ENCODE data around the gene SLC9B2. TPM values are rescaled to one million over a fixed set of nuclear protein-coding genes. Genes with fewer than 3 reads are reported as not detected.

SLC9B2 gene
- total and polyA plus RNA-seq, 5 donors from 2014 or later: 9.7 to 24.1 (median 14.2) TPM

DNA sequence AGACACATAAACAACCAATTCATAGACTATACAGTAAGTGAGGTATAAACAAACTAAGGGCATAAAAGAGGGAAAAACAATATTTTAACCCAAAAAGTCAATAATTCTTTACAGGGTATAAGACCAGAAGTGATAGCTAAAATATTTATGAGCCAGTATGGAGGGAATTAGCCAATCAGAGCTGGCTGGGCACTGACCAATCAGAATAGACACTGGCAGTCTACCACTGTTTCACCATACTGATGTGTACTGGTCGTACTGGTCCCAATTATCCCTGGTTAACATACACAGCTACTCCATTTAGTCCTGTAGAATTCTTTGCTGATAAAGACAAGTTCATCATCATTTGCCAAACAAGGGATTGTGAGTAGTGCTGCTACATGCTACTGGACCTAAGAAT lies 47.3 kb downstream of the SLC9B2 start:
- Mint-ChIP-seq H3K4me3 (no peak overlapping the region), H3K27me3 (no peaks in the 10 kb centered on the region), H3K9me3 (no peaks in the 10 kb centered on the region), H3K27ac (no peak overlapping the region), H3K36me3 (peaks cover 23% of the 10 kb centered on the region), H3K4me1 (peaks cover 0 to 17% (median 5%) of the 10 kb centered on the region in 4 donors)
- Histone ChIP-seq H3K9me3 (ENCODE audit: control insufficient read depth in 2 of 2, low read length in 2 of 2) (no peaks in the 10 kb centered on the region), H3K27ac (ENCODE audit: insufficient read depth, low read length, poor library complexity, severe bottlenecking) (no peak overlapping the region), H3K4me1 (ENCODE audit: control insufficient read depth, insufficient read depth, low read length, poor library complexity, severe bottlenecking) (no peaks in the 10 kb centered on the region), H3K4me3 (ENCODE audit: low read depth, low read length) (no peak overlapping the region), H3K27me3 (ENCODE audit: control insufficient read depth, insufficient read depth, low read length) (no peaks in the 10 kb centered on the region), H3K36me3 (ENCODE audit: control insufficient read depth, insufficient read depth, low read length) (peaks cover 3% of the 10 kb centered on the region)
- DNase-seq (no peak), ATAC-seq (ENCODE audit: low read depth in 2 of 2) (no peak)

DNA sequence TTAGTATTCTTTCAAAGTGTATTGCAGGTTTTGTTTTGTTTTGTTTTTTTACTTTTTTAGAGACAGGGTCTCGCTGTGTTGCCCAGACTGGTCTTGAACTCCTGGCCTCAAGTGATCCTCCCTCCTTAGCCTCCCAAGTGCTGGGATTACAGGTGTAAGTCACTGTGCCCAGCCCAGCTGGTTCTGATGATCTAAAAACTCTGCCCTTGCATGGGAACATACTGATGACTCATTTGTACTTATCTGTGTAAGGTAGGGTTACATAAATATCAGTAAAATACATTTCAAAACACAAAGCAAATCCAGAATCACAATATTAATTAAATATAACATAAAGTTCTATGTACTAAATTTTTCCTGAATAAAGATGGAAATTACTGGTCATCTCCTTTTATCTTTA lies 49.7 kb downstream of the SLC9B2 start:
- no peak overlapping the region for H3K4me3 ChIP-seq (ENCODE audit: low read depth, low read length)
- H3K27me3 Mint-ChIP-seq: no peaks in the 10 kb centered on the region
- H3K4me3 Mint-ChIP-seq: no peak overlapping the region
- no peaks in the 10 kb centered on the region for H3K27me3 ChIP-seq (ENCODE audit: control insufficient read depth, insufficient read depth, low read length)
- H3K4me1 Mint-ChIP-seq: peaks cover 0 to 2% (median 0%) of the 10 kb centered on the region in 4 donors
- DNase-seq: no peak
- H3K9me3 Mint-ChIP-seq: no peaks in the 10 kb centered on the region
- H3K36me3 Mint-ChIP-seq: peaks cover 28% of the 10 kb centered on the region
- H3K4me1 ChIP-seq (ENCODE audit: control insufficient read depth, insufficient read depth, low read length, poor library complexity, severe bottlenecking): no peaks in the 10 kb centered on the region
- ATAC-seq (ENCODE audit: low read depth in 2 of 2): no peak
- H3K36me3 ChIP-seq (ENCODE audit: control insufficient read depth, insufficient read depth, low read length): peaks cover 3% of the 10 kb centered on the region
- H3K27ac Mint-ChIP-seq: no peak overlapping the region
- H3K27ac ChIP-seq (ENCODE audit: insufficient read depth, low read length, poor library complexity, severe bottlenecking): no peak overlapping the region
- no peaks in the 10 kb centered on the region for H3K9me3 ChIP-seq (ENCODE audit: control insufficient read depth in 2 of 2, low read length in 2 of 2)

DNA sequence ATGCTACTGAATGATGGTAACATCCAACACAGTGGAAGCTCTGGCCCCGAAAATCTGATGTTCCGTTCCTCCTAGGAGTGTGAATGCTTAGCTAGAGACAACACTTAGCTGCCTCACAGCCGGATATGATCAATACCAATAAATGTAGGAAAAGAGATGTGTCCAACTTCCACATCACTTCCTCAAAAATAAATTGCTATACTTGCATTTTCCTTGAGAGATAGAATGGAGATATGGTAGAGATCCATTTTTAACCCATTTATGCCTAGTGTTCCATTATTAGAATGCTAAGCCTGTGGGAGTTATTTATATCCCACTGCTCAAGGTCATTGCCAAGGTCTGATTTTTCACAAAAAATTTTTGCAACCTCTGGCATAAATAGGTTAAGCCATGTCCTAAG lies 51.6 kb downstream of the SLC9B2 start:
- Histone ChIP-seq H3K27me3 (ENCODE audit: control insufficient read depth, insufficient read depth, low read length) (no peaks in the 10 kb centered on the region), H3K4me1 (ENCODE audit: control insufficient read depth, insufficient read depth, low read length, poor library complexity, severe bottlenecking) (peaks cover 4% of the 10 kb centered on the region), H3K4me3 (ENCODE audit: low read depth, low read length) (no peak overlapping the region), H3K9me3 (ENCODE audit: control insufficient read depth in 2 of 2, low read length in 2 of 2) (no peaks in the 10 kb centered on the region), H3K36me3 (ENCODE audit: control insufficient read depth, insufficient read depth, low read length) (peaks cover 3% of the 10 kb centered on the region), H3K27ac (ENCODE audit: insufficient read depth, low read length, poor library complexity, severe bottlenecking) (no peak overlapping the region)
- Mint-ChIP-seq H3K9me3 (no peaks in the 10 kb centered on the region), H3K27ac (no peak overlapping the region), H3K4me3 (no peak overlapping the region), H3K4me1 (peaks cover 0 to 9% (median 1%) of the 10 kb centered on the region in 4 donors), H3K27me3 (no peaks in the 10 kb centered on the region), H3K36me3 (peaks cover 19% of the 10 kb centered on the region)
- DNase-seq: no peak
- no peak for ATAC-seq (ENCODE audit: low read depth in 2 of 2)

DNA sequence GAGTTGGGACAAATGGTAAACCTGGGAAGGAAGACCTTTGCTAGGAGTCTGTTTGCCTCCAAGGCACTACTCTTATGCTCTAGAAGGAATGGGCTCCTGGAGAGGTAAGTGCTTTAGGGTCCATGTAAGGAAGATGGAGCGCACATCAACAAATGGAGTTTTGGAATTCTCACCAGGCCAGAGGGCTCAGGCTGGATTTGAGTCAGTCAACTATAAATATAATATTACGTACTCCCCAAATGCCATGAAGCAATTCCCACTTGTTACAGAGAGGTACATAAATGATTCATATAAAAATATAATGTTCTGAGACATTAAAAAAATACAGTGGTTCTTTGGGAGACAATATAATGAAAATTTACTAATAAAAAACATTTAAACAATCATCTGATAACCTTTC lies 55.4 kb downstream of the SLC9B2 start:
- DNase-seq: no peak
- Mint-ChIP-seq H3K27ac (peak overlapping the region in 1 of 3 donors; percentile 98), H3K36me3 (peaks cover 13% of the 10 kb centered on the region), H3K27me3 (no peaks in the 10 kb centered on the region), H3K4me3 (no peak overlapping the region), H3K4me1 (peaks cover 9 to 28% (median 13%) of the 10 kb centered on the region in 4 donors), H3K9me3 (no peaks in the 10 kb centered on the region)
- Histone ChIP-seq H3K27me3 (ENCODE audit: control insufficient read depth, insufficient read depth, low read length) (no peaks in the 10 kb centered on the region), H3K27ac (ENCODE audit: insufficient read depth, low read length, poor library complexity, severe bottlenecking) (no peak overlapping the region), H3K4me3 (ENCODE audit: low read depth, low read length) (no peak overlapping the region), H3K36me3 (ENCODE audit: control insufficient read depth, insufficient read depth, low read length) (peaks cover 3% of the 10 kb centered on the region), H3K9me3 (ENCODE audit: control insufficient read depth in 2 of 2, low read length in 2 of 2) (no peaks in the 10 kb centered on the region), H3K4me1 (ENCODE audit: control insufficient read depth, insufficient read depth, low read length, poor library complexity, severe bottlenecking) (peaks cover 16% of the 10 kb centered on the region)
- no peak for ATAC-seq (ENCODE audit: low read depth in 2 of 2)

DNA sequence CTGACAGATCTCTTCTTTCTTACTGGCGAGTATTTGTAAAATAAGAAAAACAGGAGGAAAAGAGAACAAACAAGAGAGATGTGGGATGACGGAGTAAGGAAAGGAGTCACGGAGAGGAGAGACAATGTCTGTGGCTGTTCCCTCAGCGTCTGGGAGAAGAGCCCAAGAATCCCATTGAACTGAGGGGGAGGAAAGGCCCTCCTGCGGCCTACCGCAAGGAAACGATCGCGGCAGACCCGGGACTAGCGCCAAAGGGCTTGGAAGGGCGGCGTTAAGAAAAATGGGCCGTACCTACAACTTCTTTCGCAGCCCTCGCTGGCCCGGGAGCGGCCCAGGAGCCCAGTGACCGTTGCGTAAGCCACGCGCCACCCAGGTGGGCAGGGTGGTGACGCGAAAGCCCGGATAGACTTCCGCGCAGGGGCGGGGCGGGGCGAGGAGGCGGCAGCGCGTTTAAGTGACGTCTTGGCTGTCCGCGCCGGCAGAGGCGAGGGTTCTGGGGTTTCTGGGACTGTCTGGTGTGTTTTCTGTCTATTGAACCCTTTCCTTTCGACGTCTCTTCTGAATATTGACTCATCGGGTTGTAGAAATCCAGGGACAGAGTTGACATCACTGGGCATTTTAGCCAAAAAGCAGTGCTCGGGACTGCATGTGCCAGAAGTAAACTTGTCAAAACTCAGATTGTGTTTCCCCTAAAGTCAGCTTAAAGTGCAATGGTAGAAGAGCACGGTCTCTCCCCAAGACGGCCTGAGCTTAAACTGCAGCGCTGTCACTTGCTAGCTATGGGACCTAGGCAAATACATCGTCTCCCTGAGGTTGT lies 57.0 kb downstream of the SLC9B2 start, which contains the start of gene SLC9B1:
Gene SLC9B1 (minus strand): TSS at position 398 of the 817 bp plus-strand sequence. CDS start 27,994 bp downstream, outside the sequence.
- H3K9me3 ChIP-seq (ENCODE audit: control insufficient read depth in 2 of 2, low read length in 2 of 2): no peaks in the 10 kb centered on the region
- peak; percentile 97 to 98 for ATAC-seq (ENCODE audit: low read depth in 2 of 2)
- Mint-ChIP-seq H3K4me3 (peak within 1 kb of the TSS in 3 of 4 donors; percentile 90 to 92 (median 90)), H3K36me3 (peaks cover 6% of the 10 kb centered on the region), H3K9me3 (no peaks in the 10 kb centered on the region), H3K27me3 (no peaks in the 10 kb centered on the region), H3K27ac (peak within 1 kb of the TSS in 2 of 3 donors; percentile 97 to 98), H3K4me1 (peaks cover 9 to 28% (median 12%) of the 10 kb centered on the region in 4 donors)
- no peaks in the 10 kb centered on the region for H3K27me3 ChIP-seq (ENCODE audit: control insufficient read depth, insufficient read depth, low read length)
- peak; percentile 91 to 97 (median 93) for DNase-seq
- peak within 1 kb of the TSS; percentile 91 for H3K4me3 ChIP-seq (ENCODE audit: low read depth, low read length)
- H3K36me3 ChIP-seq (ENCODE audit: control insufficient read depth, insufficient read depth, low read length): no peaks in the 10 kb centered on the region
- peak within 1 kb of the TSS; percentile 91 for H3K27ac ChIP-seq (ENCODE audit: insufficient read depth, low read length, poor library complexity, severe bottlenecking)
- peaks cover 16% of the 10 kb centered on the region for H3K4me1 ChIP-seq (ENCODE audit: control insufficient read depth, insufficient read depth, low read length, poor library complexity, severe bottlenecking)

DNA sequence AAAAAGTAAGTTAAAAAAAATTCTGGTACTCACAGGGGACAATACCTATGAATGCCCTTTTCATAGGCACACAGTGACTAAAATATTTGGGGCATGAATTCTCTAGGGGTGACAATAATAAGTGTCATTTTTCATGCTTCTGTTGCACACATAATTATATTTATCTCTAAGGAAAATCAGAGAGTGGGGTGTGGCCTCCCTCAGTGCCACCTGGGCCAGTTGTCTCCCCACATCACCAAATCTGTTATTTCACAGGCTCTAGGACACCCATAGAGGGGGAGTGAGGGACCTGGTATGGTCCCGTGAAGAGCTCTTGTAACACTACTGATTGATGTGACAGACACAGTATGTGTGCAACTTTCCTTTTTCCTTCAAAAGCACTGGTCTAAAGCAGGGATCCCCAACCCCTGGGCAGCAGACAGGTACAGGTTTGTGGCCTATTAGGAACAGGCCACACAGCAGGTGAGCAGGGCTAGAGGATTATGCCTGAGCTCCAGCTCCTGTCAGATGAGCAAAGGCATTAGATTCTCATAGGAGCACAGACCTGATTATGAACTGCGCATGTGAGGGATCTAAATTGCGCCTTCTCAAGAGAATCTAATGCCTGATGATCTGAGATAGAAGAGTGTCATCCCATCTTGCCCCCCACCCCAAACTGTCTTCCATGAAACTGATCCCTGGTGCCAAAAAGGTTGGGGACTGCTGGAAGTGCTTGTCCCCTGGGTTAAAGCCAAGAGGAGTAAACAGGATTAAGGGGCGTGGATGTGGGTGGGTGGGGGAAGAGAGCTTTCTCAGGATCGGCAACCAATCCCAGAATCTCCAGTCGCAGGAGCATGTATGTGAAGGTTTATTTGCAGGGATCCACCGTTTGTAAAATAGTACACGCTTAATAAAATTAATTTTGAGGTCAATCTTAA lies 57.9 kb downstream of the SLC9B2 start:
- no peaks in the 10 kb centered on the region for H3K9me3 Mint-ChIP-seq
- Histone ChIP-seq H3K4me1 (ENCODE audit: control insufficient read depth, insufficient read depth, low read length, poor library complexity, severe bottlenecking) (peaks cover 16% of the 10 kb centered on the region), H3K27me3 (ENCODE audit: control insufficient read depth, insufficient read depth, low read length) (no peaks in the 10 kb centered on the region), H3K36me3 (ENCODE audit: control insufficient read depth, insufficient read depth, low read length) (no peaks in the 10 kb centered on the region), H3K9me3 (ENCODE audit: control insufficient read depth in 2 of 2, low read length in 2 of 2) (no peaks in the 10 kb centered on the region), H3K4me3 (ENCODE audit: low read depth, low read length) (peak overlapping the region; percentile 86), H3K27ac (ENCODE audit: insufficient read depth, low read length, poor library complexity, severe bottlenecking) (peak overlapping the region; percentile 91)
- H3K4me1 Mint-ChIP-seq: peaks cover 9 to 28% (median 12%) of the 10 kb centered on the region in 4 donors
- H3K4me3 Mint-ChIP-seq: peak overlapping the region in 3 of 4 donors; percentile 90 to 92 (median 90)
- H3K27me3 Mint-ChIP-seq: no peaks in the 10 kb centered on the region
- ATAC-seq (ENCODE audit: low read depth in 2 of 2) (no peak), DNase-seq (peak in 1 of 3 donors; percentile 28)
- H3K27ac Mint-ChIP-seq: peak overlapping the region in 2 of 3 donors; percentile 97 to 98
- no peaks in the 10 kb centered on the region for H3K36me3 Mint-ChIP-seq

DNA sequence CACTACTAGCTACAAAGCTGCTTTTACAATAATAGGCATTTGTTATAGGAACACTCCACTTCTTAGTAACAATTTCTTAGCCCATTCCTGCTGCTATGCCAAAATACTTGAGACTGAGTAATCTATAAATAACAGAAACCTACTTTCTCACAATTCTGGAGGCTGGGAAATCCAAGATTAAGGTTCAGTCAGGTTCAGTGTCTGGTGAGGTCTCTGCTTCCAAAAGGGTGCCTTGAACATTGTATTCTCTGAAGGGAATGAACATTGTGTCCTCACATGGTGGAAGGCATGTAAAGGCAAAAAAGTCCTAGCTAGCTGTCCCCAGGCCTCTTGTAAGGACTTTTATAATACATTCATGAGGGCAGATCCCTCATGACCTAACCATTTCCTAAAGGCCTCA lies 64.0 kb downstream of the SLC9B2 start:
- H3K9me3 Mint-ChIP-seq: no peaks in the 10 kb centered on the region
- Histone ChIP-seq H3K9me3 (ENCODE audit: control insufficient read depth in 2 of 2, low read length in 2 of 2) (no peaks in the 10 kb centered on the region), H3K4me1 (ENCODE audit: control insufficient read depth, insufficient read depth, low read length, poor library complexity, severe bottlenecking) (no peaks in the 10 kb centered on the region), H3K36me3 (ENCODE audit: control insufficient read depth, insufficient read depth, low read length) (no peaks in the 10 kb centered on the region), H3K27me3 (ENCODE audit: control insufficient read depth, insufficient read depth, low read length) (no peaks in the 10 kb centered on the region), H3K27ac (ENCODE audit: insufficient read depth, low read length, poor library complexity, severe bottlenecking) (no peak overlapping the region), H3K4me3 (ENCODE audit: low read depth, low read length) (no peak overlapping the region)
- peaks cover 0 to 2% (median 0%) of the 10 kb centered on the region in 4 donors for H3K4me1 Mint-ChIP-seq
- no peak for DNase-seq
- no peaks in the 10 kb centered on the region for H3K36me3 Mint-ChIP-seq
- ATAC-seq (ENCODE audit: low read depth in 2 of 2): no peak
- no peaks in the 10 kb centered on the region for H3K27me3 Mint-ChIP-seq
- H3K27ac Mint-ChIP-seq: no peak overlapping the region
- no peak overlapping the region for H3K4me3 Mint-ChIP-seq
